ENCODE data around the gene HPS6. TPM values are rescaled to one million over a fixed set of nuclear protein-coding genes. Genes with fewer than 3 reads are reported as not detected.

Gene HPS6
- total RNA-seq, 2 donors from 2014 or later = 11.2 to 15.6 TPM

GRCh38 chr10:102085336-102085735, 20.2 kb downstream of the HPS6 start:
- Histone ChIP-seq H3K27me3 (no peaks in the 10 kb centered on the region), H3K36me3 (no peaks in the 10 kb centered on the region), H3K27ac (no peak overlapping the region), H3K9me3 (no peaks in the 10 kb centered on the region), H3K4me3 (no peak overlapping the region), H3K4me1 (no peaks in the 10 kb centered on the region)
- no peak for DNase-seq (ENCODE audit: low spot score)
- no peak for TF ChIP-seq CTCF (IDR thresholded peaks at IDR 0.05)

DNA sequence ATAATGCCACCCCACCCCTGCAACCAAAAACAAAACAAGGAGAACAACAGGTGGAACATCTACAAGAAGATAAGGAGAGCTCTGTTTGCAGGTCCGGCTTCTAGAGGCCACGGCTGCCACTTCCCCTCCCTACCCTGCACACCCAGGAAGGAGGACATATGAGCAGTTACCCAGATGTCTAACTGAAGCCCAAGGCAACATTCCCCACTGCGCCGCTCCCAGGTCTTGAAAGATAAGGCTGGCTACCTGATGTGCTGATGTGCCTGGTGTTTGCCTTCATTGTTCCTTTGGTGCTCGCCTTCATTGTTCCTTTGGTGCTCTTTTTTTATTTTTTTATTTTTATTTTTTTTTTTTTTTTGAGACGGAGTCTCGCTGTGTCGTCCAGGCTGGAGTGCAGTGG, 21.0 kb downstream of the HPS6 start:
- Histone ChIP-seq H3K4me3 (no peak overlapping the region), H3K36me3 (no peaks in the 10 kb centered on the region), H3K27me3 (no peaks in the 10 kb centered on the region), H3K27ac (no peak overlapping the region), H3K4me1 (no peaks in the 10 kb centered on the region), H3K9me3 (no peaks in the 10 kb centered on the region)
- DNase-seq (ENCODE audit: low spot score) = no peak
- TF ChIP-seq CTCF (IDR thresholded peaks at IDR 0.05) = no peak

DNA sequence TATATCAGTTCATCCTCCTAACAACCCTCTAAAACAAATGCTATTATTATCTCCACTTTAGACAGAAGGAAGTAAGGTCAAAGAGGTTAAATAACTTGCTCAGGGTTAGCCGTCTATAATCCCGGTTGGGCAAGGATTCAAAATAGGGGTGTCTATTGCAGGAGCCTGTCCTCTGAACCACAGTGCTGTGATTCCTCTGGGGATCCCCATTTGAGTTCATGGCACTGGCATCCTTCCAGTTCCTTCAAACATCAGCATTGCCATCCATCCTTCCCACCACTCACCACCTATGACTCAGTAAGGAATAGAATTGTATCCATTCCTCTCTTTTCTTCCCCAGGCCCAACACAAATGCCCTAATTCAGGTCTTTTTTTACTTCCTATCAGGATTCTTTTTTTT, 25.6 kb downstream of the HPS6 start:
- Histone ChIP-seq H3K27ac (no peak overlapping the region), H3K36me3 (no peaks in the 10 kb centered on the region), H3K4me3 (no peak overlapping the region), H3K27me3 (no peaks in the 10 kb centered on the region), H3K9me3 (no peaks in the 10 kb centered on the region), H3K4me1 (no peaks in the 10 kb centered on the region)
- no peak for TF ChIP-seq CTCF (IDR thresholded peaks at IDR 0.05)
- DNase-seq (ENCODE audit: low spot score) = no peak

GRCh38 chr10:102096449-102096848, 31.3 kb downstream of the HPS6 start:
- no peak for DNase-seq (ENCODE audit: low spot score)
- H3K36me3 ChIP-seq = no peaks in the 10 kb centered on the region
- no peak overlapping the region for H3K27ac ChIP-seq
- no peak overlapping the region for H3K4me3 ChIP-seq
- TF ChIP-seq CTCF (IDR thresholded peaks at IDR 0.05) = no peak
- no peaks in the 10 kb centered on the region for H3K9me3 ChIP-seq
- no peaks in the 10 kb centered on the region for H3K4me1 ChIP-seq
- H3K27me3 ChIP-seq = no peaks in the 10 kb centered on the region

DNA sequence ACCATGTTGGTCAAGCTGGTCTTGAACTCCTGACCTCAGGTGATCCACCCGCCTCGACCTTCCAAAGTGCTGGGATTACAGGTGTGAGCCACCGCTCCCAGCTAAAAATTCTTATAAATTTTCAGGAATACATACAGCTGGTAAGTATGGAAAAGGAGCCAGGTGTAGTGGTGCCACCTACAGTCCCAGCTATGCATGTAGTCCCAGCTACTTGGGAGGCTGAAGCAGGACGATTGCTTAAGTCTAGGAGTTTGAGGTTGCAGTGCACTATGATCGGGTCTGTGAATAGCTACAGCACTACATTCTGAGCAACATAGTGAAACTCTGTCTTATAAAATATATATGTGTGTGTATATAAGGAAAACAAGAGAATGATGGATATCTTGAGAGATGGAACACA, 36.0 kb downstream of the HPS6 start:
- H3K27ac ChIP-seq = no peak overlapping the region
- no peak overlapping the region for H3K4me3 ChIP-seq
- TF ChIP-seq CTCF (IDR thresholded peaks at IDR 0.05) = no peak
- no peaks in the 10 kb centered on the region for H3K4me1 ChIP-seq
- H3K9me3 ChIP-seq = no peaks in the 10 kb centered on the region
- no peaks in the 10 kb centered on the region for H3K27me3 ChIP-seq
- no peak for DNase-seq (ENCODE audit: low spot score)
- H3K36me3 ChIP-seq = no peaks in the 10 kb centered on the region

GRCh38 chr10:102102421-102102820, 37.3 kb downstream of the HPS6 start:
- Histone ChIP-seq H3K27me3 (no peaks in the 10 kb centered on the region), H3K4me1 (no peaks in the 10 kb centered on the region), H3K36me3 (peaks cover 2% of the 10 kb centered on the region), H3K27ac (no peak overlapping the region), H3K9me3 (no peaks in the 10 kb centered on the region), H3K4me3 (no peak overlapping the region)
- no peak for TF ChIP-seq CTCF (IDR thresholded peaks at IDR 0.05)
- DNase-seq (ENCODE audit: low spot score) = no peak

All from right atrium auricular region (tissue), 2 donors.